HG03432 (cell line): ENCODE results near the gene MFAP4.
"Not testable (repeated sequence)": the region's sequence is repeated elsewhere in the genome, so short reads cannot be mapped to it uniquely, and the experiment has no call there.

ENCODE experiments used
- ATAC-seq: cut with Tn5 transposase; IDR thresholded peaks from one replicate; pipeline ENCODE4 v1.9.1; 2021; ENCODE audit warnings: mild to moderate bottlenecking, moderate library complexity; ENCODE audit not compliant: unreplicated experiment

MFAP4 gene

DNA sequence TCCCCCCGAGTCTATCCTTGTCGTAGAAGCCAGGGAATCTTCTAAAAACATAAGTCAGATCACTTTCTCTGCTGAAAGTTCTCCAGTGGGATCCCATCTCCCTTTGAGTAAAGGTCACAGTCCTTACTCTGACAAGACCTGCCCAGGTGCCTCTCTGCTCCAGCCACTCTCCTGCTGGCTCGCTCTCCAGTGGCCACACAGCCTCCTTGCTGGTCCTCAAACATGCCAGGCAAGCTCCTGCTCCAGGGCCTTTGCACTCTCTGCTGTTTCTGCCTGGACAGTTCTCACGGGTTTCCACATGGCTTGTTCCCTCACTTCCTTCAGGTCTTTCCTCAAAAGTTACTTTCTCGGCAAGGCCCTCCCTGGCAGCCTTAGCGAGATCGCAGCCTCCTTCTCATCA, 27.8 kb downstream of the MFAP4 start:
- ATAC-seq: no peak

DNA sequence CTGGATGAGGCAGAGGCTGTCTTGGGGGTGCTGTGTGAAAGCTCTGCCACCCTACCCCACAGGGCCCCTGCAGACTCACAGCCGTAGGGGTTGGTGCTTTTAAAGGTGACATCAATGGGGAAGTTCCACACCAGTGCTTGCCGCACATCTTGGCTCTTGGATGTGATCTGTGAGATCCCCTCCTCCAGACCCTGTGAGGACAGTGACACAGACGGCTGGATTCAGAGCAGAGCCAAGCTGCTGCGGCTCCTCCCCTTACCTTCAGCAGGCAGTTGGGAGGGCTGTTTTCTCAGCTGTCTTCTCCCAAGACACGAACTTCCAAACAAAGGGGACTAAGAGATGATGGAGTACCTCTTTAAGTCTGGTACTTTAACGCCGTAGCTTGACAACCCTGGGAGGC, 29.2 kb downstream of the MFAP4 start:
- no peak for ATAC-seq

DNA sequence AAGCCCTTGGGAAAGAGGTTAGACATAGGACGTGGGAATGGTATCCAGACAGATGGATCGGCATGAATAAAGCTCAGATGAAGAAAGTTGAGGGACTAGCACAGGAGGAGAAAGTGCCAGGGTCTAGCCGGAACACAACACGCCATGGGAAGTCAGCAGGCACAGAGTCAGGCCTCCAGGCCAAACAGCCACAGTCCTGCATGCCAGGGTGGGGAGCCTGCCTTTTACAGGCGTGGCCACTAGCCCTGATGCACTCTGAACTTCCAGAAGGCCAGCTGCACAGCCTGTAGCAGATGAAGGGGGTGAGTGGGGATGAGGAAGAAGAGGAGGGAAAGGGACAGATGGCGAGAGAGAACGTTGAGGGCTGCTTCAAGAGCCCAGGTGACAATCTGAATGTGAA, 29.6 kb downstream of the MFAP4 start:
- no peak for ATAC-seq

DNA sequence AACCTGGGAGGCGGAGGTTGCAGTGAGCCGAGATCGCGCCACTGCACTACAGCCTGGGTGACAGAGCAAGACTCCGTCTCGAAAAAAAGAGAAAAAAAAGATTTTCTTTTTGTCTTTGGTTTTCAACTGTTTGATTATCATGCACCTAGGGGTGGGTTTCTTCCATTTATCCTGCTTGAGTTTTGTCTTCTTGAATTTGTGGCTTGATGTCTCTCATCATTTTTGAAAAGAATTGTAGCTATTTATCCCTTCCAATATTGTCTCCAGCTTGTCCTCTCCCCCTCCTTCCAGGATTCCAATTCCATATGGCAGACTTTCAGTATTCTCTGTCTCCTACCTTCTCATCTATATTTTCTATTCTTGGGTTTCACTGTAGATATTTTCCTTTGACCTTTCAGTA, 32.2 kb downstream of the MFAP4 start:
- ATAC-seq: no peak

DNA sequence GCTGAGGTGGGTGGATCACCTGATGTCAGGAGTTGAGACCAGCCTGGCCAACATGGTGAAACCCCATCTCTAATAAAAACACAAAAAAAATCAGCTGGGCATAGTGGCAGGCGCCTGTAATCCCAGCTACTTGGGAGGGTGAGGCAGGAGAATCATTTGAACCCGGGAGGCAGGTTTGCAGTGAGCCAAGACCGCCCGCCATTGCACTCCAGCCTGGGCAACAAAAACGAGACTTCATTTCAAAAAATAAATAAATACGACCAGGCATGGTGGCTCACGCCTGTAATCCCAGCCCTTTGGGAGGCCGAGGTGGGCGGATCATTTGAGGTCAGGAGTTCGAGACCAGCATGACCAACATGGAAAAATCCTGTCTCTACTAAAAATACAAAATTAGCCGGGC, 33.6 kb downstream of the MFAP4 start:
- ATAC-seq: not testable (repeated sequence)

GRCh38 chr17:19348806-19349205, 38.2 kb downstream of the MFAP4 start:
- ATAC-seq: no peak

DNA sequence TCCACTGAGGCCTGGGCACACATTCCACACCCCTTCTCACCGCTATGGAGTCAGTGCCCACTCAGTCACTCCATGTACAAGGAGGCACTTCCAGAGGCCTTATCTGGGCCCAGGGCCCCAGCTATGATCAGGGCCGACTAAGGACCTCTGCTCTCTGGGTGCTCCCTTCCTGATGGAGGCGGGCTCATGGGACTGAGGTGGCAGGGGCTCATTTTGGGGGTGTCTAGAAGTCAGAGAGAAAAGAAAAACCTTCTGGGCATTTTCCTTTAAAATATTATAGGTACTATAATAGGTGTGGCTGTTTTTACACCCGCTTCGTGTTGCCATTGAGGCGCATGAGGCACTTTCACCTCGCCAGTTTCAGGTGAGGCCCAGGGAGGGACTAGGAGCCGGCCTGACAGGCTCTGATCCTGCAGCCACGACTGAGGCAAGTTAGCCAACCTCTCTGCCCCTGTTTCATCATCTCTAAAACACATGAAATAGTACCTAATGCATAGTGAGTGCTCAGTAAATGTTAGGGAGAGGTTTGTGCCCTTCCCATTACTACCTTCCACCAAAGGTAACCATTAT, 38.8 kb downstream of the MFAP4 start:
- no peak for ATAC-seq

GRCh38 chr17:19347323-19348080, 39.5 kb downstream of the MFAP4 start:
- ATAC-seq: no peak

DNA sequence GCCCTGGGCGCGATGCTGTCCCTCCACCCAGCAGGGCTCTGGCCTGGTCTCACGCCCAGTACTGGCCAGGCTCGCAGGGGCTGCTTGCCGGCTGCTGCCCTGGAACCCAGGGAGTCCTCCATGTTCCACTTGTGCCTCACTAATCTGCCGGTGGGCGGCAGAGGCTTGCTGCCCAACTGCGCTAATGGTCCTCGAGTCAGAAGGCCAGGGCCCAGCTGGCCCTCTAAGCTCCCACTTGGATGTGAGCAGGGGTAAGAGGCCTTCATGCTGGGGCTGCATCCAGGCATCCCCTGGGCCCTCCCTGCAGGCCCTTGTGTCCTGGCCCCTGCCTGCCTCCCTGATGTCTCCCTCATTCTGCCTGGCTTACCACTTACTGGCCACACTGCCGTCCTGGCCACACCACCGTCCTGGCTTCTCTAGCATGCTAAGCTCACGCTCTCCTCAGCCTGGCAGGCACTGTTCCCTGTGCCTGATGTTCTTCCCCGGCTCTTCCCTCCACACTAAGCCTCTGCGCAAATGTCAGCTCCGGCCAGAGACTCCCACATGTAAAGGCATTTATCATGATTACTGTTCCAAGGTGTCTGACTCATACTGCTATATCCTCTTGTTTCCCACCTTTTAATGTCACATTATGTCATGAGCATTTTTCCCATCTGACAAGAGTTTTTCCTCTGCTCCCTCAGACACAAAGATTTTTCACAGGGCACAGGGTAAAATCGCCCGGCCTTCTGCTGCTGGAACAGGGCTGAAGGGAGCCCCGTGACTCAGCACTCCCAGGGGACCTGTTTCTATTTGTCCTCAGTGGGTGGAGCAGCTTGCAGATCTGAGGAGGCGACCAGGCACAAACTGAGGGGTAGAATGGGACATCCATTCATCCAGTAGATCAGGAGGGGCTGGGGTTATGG, 40.4 kb downstream of the MFAP4 start:
- no peak for ATAC-seq

DNA sequence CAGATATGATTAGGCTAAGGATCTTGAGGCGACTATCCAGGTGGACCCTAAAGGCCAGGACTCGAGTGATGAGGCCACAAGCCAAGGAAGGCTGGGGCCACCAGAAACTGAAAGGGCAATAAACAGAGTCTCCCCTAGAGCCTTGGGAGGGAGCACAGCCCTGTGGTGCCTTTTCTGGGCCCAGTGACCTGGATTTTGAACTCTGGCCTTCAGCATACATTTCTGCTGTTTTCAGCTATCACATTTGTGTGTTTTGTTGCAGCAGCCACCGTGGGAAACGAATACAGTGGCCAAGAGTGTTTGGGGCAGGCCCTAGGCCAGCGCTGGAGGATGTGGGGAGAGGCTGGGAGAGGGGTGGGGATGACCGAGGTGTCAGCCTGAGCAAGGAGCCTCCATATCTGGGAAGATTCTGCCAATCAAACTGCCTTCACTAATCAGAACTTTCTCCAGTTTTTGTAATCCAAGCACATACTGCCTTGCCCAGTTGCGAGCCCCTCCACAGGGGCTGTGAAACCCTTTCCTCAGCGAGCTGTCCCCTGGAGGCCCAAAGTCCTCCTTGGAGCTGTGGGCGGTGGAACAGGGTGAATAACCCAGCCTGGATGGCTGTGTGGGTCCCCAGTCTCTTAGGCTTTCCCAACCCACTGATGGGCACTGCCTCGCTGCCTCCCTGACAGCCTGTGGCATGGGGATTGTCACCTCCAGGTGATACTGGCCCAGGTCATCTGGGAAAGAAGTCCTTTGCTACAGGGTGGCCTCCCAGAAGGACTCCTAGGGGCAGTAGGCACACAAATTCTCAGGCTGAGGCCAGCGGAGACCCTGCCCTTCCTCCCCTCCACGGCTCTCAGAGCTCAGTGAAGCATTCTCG, 41.3 kb downstream of the MFAP4 start:
- no peak for ATAC-seq

GRCh38 chr17:19345067-19345460, 41.9 kb downstream of the MFAP4 start:
- ATAC-seq: no peak

- ATAC-seq: no peak
Observed at GRCh38 chr17:19344311-19345066, 42.5 kb downstream of the MFAP4 start.

DNA sequence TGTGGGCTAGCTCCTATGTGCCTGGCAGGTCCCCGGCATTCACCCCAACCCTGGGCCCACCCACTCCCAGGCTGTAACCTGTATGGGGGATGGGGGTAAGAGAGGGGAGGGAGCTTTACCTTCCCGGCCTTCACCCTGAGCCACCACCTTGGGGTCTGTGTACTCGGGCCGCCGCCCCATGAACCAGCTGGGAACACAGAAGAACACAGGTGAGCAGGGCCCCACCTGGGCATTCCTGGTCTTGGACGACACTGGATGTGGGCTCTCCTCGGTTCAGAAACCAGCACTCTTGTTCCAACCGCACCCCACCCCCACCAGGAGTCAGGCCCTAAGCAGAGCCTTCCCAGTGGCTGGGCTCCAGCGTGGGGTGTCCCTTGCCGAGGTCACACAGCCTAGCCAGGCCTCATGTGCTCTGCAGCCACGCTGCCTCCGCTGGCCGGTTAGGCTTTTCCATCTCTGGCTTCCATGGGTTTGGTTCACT, 43.3 kb downstream of the MFAP4 start:
- ATAC-seq: no peak

GRCh38 chr17:19343256-19343630, 43.7 kb downstream of the MFAP4 start:
- no peak for ATAC-seq

- no peak for ATAC-seq
Observed at GRCh38 chr17:19342611-19343255, 44.3 kb downstream of the MFAP4 start.

- ATAC-seq: no peak
Observed at GRCh38 chr17:19341641-19342610, 45.1 kb downstream of the MFAP4 start.

GRCh38 chr17:19341211-19341631, 45.8 kb downstream of the MFAP4 start:
- no peak for ATAC-seq

DNA sequence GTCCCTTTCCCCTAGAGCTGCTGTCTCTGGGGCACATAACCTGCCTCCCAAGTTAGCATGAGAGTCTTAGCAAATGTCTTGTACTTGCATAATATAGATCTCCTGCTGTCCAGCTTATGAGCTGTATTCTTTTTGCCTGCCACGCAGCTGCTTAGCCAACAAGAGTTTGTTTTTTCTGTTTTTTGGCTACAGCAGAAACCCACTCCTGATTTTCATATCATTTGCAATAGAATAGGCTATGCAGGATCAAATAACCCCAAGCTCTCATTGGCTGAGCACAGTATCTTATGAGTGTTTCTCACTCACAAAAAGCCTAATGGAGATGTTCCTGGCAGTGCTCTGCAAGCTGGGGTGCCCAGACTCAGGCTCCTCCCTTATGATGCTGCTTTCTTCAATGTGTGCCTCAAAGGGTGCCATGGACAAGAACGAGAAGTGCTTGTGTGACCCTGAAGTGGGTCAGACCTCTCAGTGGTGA, 47.6 kb downstream of the MFAP4 start:
- ATAC-seq: no peak
